IgD-negative memory B cell (primary cell): ENCODE data around the gene SLC29A4. TPM values are rescaled to one million over a fixed set of nuclear protein-coding genes. Genes with fewer than 3 reads are reported as not detected.
"Not testable (repeated sequence)": the region's sequence is repeated elsewhere in the genome, so short reads cannot be mapped to it uniquely, and the experiment has no call there.

Source experiments
- H3K27ac Mint-ChIP-seq, 3 donors: one replicate each; pipeline ENCODE4 v1.8.0; 2020 to 2022; ENCODE audit warnings: mild to moderate bottlenecking in 3 of 3, mixed read lengths in 3 of 3, moderate library complexity in 1 of 3
- H3K27me3 Mint-ChIP-seq: one replicate; pipeline ENCODE4 v1.8.0; 2021; ENCODE audit warnings: mixed read lengths
- H3K36me3 Mint-ChIP-seq: one replicate; pipeline ENCODE4 v1.8.0; 2020; ENCODE audit warnings: mild to moderate bottlenecking, mixed read lengths
- H3K4me1 Mint-ChIP-seq, 3 donors: one replicate each; pipeline ENCODE4 v1.8.0; 2020 to 2022; ENCODE audit warnings: mixed read lengths in 3 of 3, mild to moderate bottlenecking in 1 of 3
- H3K4me3 Mint-ChIP-seq, 4 donors: one replicate each; pipeline ENCODE4 v1.8.0; 2020 to 2022; ENCODE audit warnings: mild to moderate bottlenecking in 4 of 4, mixed read lengths in 4 of 4, moderate library complexity in 3 of 4
- H3K9me3 Mint-ChIP-seq, 3 donors: one replicate each; pipeline ENCODE4 v1.8.0; 2020 to 2021; ENCODE audit warnings: mixed read lengths in 3 of 3, mild to moderate bottlenecking in 1 of 3
- polyA plus RNA-seq: library from polyadenylated mRNA; unstranded; fragments of 300-500 nt; fragmentation: Illumina TruSeq; gene quantifications from one replicate; pipeline ENCODE4 v1.2.3, GENCODE V29; 2021

The SLC29A4 gene
- polyA plus RNA-seq, 1 donor from 2014 or later: not detected

GRCh38 chr7:5266191-5267028, 16.3 kb upstream of the SLC29A4 start:
- H3K27ac Mint-ChIP-seq: no peak overlapping the region
- no peaks in the 10 kb centered on the region for H3K4me1 Mint-ChIP-seq
- H3K36me3 Mint-ChIP-seq: no peaks in the 10 kb centered on the region
- peaks cover 10% of the 10 kb centered on the region for H3K27me3 Mint-ChIP-seq
- no peak overlapping the region for H3K4me3 Mint-ChIP-seq
- peaks cover 0 to 5% (median 0%) of the 10 kb centered on the region in 3 donors for H3K9me3 Mint-ChIP-seq

- not testable (repeated sequence) for H3K36me3 Mint-ChIP-seq, H3K4me3 Mint-ChIP-seq, H3K9me3 Mint-ChIP-seq, H3K4me1 Mint-ChIP-seq, H3K27ac Mint-ChIP-seq
- peaks cover 10% of the 10 kb centered on the region for H3K27me3 Mint-ChIP-seq
Observed at GRCh38 chr7:5267829-5268228, 14.9 kb upstream of the SLC29A4 start.

GRCh38 chr7:5269992-5270657, 12.6 kb upstream of the SLC29A4 start:
- H3K4me1 Mint-ChIP-seq, H3K27ac Mint-ChIP-seq, H3K4me3 Mint-ChIP-seq, H3K9me3 Mint-ChIP-seq, H3K36me3 Mint-ChIP-seq: not testable (repeated sequence)
- H3K27me3 Mint-ChIP-seq: peaks cover 21% of the 10 kb centered on the region

GRCh38 chr7:5270788-5271187, 12.0 kb upstream of the SLC29A4 start:
- Mint-ChIP-seq H3K9me3 (peaks cover 0 to 5% (median 3%) of the 10 kb centered on the region in 3 donors), H3K27me3 (peaks cover 21% of the 10 kb centered on the region), H3K4me3 (no peak overlapping the region), H3K36me3 (no peaks in the 10 kb centered on the region), H3K27ac (no peak overlapping the region), H3K4me1 (no peaks in the 10 kb centered on the region)

GRCh38 chr7:5273831-5274405, 8.8 kb upstream of the SLC29A4 start:
- not testable (repeated sequence) for H3K36me3 Mint-ChIP-seq, H3K4me1 Mint-ChIP-seq, H3K27ac Mint-ChIP-seq, H3K4me3 Mint-ChIP-seq, H3K9me3 Mint-ChIP-seq
- H3K27me3 Mint-ChIP-seq: peaks cover 19% of the 10 kb centered on the region

GRCh38 chr7:5274441-5274840, 8.3 kb upstream of the SLC29A4 start:
- peaks cover 0 to 3% (median 2%) of the 10 kb centered on the region in 3 donors for H3K9me3 Mint-ChIP-seq
- H3K4me1 Mint-ChIP-seq: peaks cover 0 to 3% (median 0%) of the 10 kb centered on the region in 3 donors
- H3K27ac Mint-ChIP-seq: no peak overlapping the region
- H3K36me3 Mint-ChIP-seq: no peaks in the 10 kb centered on the region
- no peak overlapping the region for H3K4me3 Mint-ChIP-seq
- H3K27me3 Mint-ChIP-seq: peaks cover 15% of the 10 kb centered on the region

GRCh38 chr7:5274985-5275431, 7.7 kb upstream of the SLC29A4 start:
- not testable (repeated sequence) for H3K9me3 Mint-ChIP-seq, H3K4me3 Mint-ChIP-seq, H3K36me3 Mint-ChIP-seq, H3K27ac Mint-ChIP-seq, H3K4me1 Mint-ChIP-seq
- peaks cover 12% of the 10 kb centered on the region for H3K27me3 Mint-ChIP-seq

GRCh38 chr7:5275510-5275909, 7.2 kb upstream of the SLC29A4 start:
- not testable (repeated sequence) for H3K4me1 Mint-ChIP-seq, H3K9me3 Mint-ChIP-seq, H3K36me3 Mint-ChIP-seq, H3K27ac Mint-ChIP-seq
- peak overlapping the region in 2 of 4 donors; percentile 33 to 41 for H3K4me3 Mint-ChIP-seq
- peaks cover 12% of the 10 kb centered on the region for H3K27me3 Mint-ChIP-seq

GRCh38 chr7:5276123-5276522, 6.6 kb upstream of the SLC29A4 start:
- H3K36me3 Mint-ChIP-seq, H3K4me1 Mint-ChIP-seq, H3K9me3 Mint-ChIP-seq, H3K27ac Mint-ChIP-seq, H3K4me3 Mint-ChIP-seq: not testable (repeated sequence)
- H3K27me3 Mint-ChIP-seq: peaks cover 11% of the 10 kb centered on the region

- Mint-ChIP-seq H3K4me3 (no peak overlapping the region), H3K4me1 (peaks cover 0 to 3% (median 0%) of the 10 kb centered on the region in 3 donors), H3K27ac (no peak overlapping the region), H3K9me3 (peaks cover 0 to 3% (median 0%) of the 10 kb centered on the region in 3 donors), H3K27me3 (peaks cover 11% of the 10 kb centered on the region), H3K36me3 (no peaks in the 10 kb centered on the region)
Observed at GRCh38 chr7:5276611-5277010, 6.1 kb upstream of the SLC29A4 start.

GRCh38 chr7:5278766-5279165, 4.0 kb upstream of the SLC29A4 start:
- Mint-ChIP-seq H3K4me3 (peak overlapping the region in 1 of 4 donors; percentile 47), H3K27me3 (peaks cover 8% of the 10 kb centered on the region), H3K4me1 (peaks cover 0 to 3% (median 0%) of the 10 kb centered on the region in 3 donors), H3K36me3 (no peaks in the 10 kb centered on the region), H3K9me3 (no peaks in the 10 kb centered on the region), H3K27ac (no peak overlapping the region)

GRCh38 chr7:5279734-5280133, 3.0 kb upstream of the SLC29A4 start:
- H3K27ac Mint-ChIP-seq: no peak overlapping the region
- H3K4me1 Mint-ChIP-seq: peaks cover 0 to 3% (median 0%) of the 10 kb centered on the region in 3 donors
- peaks cover 4% of the 10 kb centered on the region for H3K27me3 Mint-ChIP-seq
- no peak overlapping the region for H3K4me3 Mint-ChIP-seq
- H3K9me3 Mint-ChIP-seq: no peaks in the 10 kb centered on the region
- no peaks in the 10 kb centered on the region for H3K36me3 Mint-ChIP-seq

- not testable (repeated sequence) for H3K4me1 Mint-ChIP-seq, H3K27ac Mint-ChIP-seq, H3K36me3 Mint-ChIP-seq, H3K27me3 Mint-ChIP-seq, H3K9me3 Mint-ChIP-seq
- H3K4me3 Mint-ChIP-seq: peak overlapping the region in 1 of 4 donors; percentile 17
Observed at GRCh38 chr7:5281598-5282500, 894 bp upstream of the SLC29A4 start.

- H3K9me3 Mint-ChIP-seq: no peaks in the 10 kb centered on the region
- peak overlapping the region in 2 of 4 donors; percentile 46 to 60 for H3K4me3 Mint-ChIP-seq
- H3K27me3 Mint-ChIP-seq: peaks cover 9% of the 10 kb centered on the region
- H3K4me1 Mint-ChIP-seq: peaks cover 0 to 3% (median 0%) of the 10 kb centered on the region in 3 donors
- H3K27ac Mint-ChIP-seq: no peak overlapping the region
- peaks cover 1% of the 10 kb centered on the region for H3K36me3 Mint-ChIP-seq
Observed at GRCh38 chr7:5283421-5284303, 919 bp downstream of the SLC29A4 start.
